IPS-11a (cell line): ENCODE data around the gene ZNF605.
A peak's percentile ranks its signal among the peaks of the same experiment; 100 is the strongest.
"Not testable (repeated sequence)": the region's sequence is repeated elsewhere in the genome, so short reads cannot be mapped to it uniquely, and the experiment has no call there.

Experiments
- H3K4me3 ChIP-seq: one replicate; pipeline ENCODE4 v1.5.1; 2013; ENCODE audit warnings: low read depth, low read length, control low read depth

ZNF605 gene

DNA sequence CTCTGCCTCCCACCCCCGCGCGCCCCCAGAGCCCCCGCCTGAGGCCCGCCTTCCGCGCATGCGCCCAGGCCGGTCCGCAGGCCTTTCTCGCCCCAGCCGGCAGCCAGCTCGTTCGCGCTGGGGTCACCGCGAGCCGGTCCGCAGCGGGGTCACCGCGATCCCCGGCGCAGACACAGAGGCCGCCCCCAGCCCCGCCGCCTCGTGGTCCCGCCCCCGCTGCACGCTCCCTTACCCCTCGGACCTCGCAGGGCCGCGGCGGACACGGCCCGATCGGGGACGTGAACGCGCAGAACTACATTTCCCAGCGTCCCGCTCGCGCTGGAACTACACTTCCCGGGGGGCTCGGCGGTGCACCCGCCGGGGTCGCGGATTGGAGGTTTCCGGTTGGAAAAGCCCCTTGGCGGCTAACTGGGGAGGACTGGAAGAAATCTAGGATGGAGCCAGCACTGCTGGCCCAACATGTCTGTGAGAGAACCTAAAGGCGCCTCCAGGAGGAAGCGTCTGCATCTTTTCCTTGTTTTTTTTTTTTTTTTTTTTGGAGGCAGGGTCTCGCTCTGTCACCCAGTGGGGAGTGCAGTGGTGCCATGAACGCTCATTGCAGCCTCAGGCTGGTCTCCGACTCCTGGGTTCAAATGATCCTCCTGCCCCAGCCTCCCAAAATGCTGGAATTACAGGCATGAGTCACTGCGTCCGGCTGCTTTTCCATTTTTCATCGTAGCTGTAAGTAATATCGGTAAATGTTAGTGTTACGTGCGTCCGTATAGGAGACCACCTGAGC is at the start of gene ZNF605:
TSS of gene ZNF605 (minus strand) at position 296 of the 778 bp plus-strand sequence. CDS start 10,671 bp downstream, outside the sequence.
- peak within 1 kb of the TSS; percentile 75 for H3K4me3 ChIP-seq

DNA sequence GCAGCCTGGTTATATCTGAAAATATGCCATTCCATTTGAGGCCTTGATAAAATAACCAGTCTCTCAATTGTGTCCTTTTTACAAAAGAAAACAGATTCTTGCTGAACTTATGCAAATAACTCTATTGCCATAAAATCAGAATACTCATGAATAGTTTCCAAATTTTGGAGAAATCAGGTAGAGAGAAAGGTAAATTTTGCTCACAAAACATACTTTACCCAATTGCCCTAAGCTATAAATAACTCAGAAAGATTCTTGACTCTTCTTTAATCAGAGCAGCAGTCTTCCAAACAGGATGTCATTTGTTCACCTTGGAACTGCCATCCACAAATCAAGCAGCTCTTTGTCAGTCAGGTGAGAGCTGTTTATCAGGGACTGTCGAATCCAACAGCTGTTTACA is 42.6 kb upstream of the ZNF605 start:
- no peak overlapping the region for H3K4me3 ChIP-seq

DNA sequence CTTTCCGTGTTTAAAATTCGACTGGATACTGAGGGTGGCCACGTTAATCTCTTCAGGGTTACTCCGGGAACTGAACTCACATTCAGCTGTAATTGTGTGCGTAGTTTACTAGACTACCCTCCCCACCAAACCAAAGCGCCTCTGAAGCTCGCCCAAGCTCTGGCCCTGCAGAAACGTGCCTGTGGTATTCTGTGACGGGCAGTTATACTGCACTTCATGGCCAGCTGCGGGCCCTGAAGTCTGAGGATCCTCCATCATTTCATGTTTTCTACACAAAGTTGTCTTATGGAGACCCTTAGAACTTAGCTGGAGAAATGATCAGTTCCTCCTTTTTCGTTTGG is 30.7 kb upstream of the ZNF605 start:
- H3K4me3 ChIP-seq: peak overlapping the region; percentile 99

DNA sequence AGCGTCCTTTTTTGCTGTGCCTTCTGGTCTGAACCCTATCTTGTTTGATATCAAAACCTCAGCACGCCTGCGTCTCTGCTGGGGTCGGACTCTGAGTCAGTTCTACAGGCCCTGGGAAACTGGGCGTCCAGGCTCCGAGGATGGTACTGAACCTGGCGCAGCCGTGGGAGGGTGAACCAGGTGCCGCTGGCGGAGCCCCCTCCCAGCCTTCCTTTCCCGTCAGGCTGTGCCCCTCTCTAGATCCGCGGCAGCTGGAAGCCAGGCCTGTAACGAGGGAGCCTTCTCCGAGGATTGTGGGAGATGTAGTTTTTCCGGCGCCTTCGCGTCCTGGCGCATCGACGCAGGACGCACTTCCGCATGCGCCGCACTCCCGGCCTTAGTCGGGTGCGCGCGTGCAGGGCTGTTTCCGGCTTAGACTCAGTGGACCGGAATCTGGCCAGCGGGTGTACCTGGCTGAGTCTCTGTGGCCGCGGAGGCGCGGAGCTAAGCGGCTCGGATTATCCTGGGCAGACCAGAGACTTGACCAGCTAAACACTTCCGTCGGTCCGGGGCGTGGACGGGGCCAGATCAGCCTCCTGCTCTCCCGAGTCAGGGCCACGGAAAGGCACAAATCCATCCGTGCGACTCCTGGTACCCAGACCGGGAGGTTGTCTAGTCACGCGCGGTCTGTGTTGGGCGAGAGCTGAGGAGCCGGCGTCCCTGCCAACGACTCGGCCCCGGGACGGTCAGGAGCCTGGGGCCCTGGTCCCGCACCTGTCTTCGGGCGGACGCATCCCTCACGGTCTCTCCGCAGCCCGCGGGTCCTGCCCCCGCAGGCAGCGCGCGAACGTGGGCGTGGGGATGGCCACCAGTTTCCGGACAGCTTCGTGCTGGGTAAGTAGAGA is 30.1 kb upstream of the ZNF605 start, which contains the start of gene ZNF26:
TSS of gene ZNF26 (plus strand) at position 367 of the 884 bp plus-strand sequence. CDS start at position 841, 474 bp downstream.
- peak within 1 kb of the TSS; percentile 99 for H3K4me3 ChIP-seq

DNA sequence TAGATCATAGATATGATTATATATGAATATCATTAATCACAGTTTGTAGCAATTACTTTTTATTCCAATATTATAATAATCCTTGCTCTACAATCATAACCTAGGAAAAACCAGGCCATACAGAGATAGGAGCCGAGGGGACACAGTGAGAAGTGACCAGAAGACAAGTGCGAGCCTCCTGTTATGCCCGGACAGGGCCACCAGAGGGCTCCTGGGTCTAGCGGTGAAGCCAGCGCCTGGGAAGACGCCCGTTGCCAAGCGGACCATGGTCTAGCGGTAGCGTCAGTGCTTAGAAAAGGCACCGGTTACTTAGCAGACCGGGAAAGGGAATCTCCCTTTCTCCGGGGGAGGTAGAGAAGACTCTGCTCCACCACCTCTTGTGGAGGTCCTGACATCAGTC is 20.8 kb upstream of the ZNF605 start:
- H3K4me3 ChIP-seq: not testable (repeated sequence)

DNA sequence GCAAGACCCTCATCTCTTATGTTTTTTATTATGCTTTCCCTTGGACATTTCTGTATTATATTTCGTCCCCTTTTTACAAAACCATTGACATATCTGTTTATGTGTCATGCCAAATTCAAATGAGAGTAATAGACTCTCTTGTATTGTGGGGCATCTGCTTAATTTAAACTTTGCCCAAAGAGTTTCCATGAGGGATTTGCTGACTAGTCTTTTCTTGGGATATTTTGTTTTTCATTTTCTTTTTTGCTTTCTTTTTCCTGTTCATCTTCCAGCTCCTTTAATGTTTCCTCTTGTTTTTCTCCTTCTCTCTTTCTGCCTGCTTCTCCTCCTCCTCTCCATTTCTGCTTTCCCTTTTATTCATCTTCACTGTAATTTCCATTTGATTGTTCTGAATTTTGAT is 16.3 kb upstream of the ZNF605 start:
- H3K4me3 ChIP-seq: no peak overlapping the region

DNA sequence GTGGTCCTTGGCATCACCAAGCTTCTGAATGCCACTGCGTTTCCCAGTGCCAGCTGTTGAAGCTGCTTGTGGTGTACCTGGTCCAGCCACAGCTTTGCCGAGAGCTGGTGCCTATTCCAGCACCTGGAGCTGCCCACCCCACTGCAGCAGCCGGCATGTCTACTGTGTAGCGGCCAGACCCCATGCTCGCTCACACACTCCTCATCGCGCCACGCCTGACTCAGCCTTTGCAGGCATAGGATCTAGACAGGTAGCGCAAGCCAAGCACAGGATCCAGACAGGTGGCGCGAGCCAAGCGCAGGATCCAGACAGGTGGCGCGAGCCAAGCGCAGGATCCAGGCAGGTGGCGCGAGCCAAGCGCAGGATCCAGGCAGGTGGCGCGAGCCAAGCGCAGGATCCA is 11.6 kb upstream of the ZNF605 start:
- H3K4me3 ChIP-seq: no peak overlapping the region

DNA sequence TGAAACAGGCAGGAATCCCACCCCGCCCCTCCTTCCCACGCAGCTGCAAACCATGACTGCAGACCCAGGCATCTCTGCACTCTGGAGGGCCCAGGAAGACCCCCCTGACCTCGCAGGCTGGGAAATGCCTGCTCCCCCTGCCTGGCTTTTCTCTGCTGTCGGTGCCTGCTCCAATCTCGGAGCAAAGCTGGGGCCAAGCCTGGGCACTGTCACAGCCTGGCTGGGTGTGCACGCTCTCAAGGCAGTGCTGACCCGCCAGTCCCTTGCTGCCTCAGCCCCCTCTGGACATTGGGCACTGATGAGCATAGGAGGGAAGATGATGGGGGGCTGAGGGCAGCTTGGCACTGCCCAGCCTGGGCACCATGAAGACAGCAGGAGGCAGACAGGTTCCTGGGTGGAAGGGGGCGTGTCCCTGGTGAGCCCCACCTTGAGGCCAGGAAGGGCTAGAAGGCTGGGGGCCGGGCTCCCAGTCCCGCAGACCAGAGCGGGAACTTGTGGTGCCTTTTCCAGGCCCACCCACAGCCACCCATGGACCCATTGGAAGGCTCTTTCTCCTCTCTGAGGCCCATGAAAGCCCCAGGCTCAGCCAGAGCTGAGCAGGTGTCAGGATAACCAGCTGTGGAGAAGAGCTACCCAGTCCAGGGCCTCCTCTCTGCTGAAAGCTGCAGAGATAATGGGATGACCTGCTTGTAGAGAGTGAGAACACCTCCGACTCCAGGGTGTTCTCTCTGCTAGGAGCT is 10.7 kb upstream of the ZNF605 start:
- H3K4me3 ChIP-seq: no peak overlapping the region

DNA sequence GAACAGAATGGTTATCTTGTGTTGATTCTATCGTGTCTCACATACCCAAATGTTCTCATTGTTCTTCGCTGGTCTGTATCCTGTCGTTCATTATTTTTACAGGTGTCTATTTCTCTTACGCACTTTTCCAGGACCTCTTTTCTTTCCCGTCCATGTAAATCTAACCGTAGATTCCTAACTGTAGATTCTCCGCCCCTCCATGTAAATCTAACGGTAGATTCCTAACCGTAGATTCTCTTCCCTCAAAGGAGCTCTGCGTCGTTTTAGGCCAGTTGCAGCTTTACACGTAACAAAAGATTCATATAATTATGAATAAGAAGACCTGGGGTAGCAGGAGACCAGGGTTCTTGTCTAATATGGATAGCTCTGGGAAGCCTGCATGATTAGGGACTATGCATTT is 9.7 kb upstream of the ZNF605 start:
- H3K4me3 ChIP-seq: no peak overlapping the region

DNA sequence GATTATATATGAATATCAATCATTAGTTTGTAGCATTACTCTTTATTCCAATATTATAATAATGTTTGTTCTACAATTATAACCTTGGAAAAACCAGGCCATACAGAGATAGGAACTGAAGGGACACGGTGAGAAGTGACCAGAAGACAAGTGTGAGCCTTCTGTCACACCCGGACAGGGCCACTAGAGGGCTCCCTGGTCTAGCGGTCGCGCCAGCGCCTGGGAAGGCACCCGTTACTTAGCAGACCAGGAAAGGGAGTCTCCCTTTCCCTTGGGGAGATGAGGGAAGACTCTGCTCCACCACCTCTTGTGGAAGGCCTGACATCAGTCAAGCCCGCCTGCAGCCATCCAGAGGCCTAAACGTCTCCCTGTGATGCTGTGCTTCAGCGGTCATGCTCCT is 7.8 kb upstream of the ZNF605 start:
- H3K4me3 ChIP-seq: not testable (repeated sequence)

DNA sequence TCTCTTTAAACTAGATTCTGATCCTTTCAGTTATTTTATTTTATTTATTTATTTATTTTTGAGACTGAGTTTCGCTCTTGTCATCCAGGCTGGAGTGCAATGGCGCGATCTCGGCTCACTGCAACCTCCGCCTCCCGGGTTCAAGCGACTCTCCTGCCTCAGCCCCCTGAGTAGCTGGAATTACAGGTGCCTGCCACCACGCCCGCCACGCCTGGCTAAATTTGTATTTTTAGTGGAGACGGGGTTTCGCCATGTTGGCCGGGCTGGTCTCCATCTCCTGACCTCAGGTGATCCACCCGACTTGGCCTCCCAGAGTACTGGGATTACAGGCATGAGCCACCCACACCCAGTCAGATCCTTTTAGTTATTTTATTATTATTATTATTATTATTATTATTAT is 5.7 kb upstream of the ZNF605 start:
- H3K4me3 ChIP-seq: not testable (repeated sequence)

DNA sequence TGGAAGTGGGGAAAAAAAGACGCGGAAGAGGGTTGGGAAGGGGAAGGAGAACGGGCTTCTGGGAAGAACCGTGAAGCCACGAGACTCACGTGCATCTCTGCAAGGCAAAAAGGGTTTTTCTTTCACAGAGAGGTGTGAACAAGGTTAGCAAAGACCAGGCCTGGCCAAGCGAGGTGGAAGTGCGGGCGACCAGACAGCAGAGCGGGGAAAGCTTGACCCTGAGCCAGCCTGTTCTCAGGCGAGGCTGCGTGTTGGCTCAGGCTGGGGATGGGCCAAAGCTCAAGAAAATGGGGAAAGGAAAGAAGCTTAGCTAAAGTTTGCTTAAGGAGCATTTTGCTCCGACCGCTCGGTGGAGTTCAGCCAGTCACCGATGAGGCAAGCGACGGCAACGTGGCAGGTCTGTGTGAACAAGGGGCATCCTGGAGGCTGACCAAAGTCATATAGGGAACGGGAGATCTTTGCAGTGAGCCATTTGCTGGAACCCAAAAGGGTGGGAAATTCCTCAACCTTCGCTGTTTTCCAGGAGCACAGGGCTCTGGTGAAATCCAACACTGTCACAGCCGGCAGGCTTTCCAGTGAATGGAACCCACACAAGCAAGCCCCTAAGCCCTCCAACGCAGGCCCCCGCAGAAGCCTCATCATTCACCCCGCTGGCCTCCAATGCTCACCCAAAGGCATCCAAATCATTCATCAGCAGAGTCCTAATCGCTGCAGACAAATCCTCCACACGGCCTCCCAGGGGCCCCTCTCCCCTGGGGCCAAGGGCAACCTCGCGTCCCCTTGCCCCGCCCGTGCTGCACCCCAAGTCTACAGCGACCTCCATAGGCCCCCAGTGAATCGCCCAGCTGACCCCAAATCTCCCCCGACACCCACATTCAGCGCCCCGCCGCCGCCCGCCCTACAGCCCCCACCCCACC is 754 bp downstream of the ZNF605 start:
- peak overlapping the region; percentile 68 for H3K4me3 ChIP-seq

DNA sequence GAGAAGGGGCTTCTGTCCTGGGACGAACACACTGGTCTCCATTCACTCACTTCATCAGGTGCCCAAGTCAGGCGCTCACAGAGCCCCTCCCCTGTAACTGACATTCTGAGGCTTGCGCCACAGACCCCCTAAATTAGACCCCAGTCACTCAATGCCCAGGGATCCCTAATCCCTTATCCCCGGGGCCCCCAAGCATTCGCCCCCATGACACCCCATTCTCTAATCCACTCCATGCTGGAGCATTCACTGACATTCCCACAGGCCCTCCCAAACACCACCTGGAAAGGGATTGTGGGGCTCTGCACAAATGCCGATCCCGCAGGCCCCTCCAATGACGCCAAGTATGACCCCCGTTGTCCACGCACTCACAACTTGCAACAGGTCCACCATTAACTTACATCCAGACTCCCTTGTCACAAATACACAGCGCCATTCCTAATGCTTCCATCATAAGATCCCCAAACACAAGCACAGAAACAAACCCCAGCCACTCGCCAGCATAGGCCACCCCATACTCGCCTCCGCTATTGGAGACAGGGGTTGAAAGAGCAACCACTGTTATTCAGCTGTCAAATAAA is 1.5 kb downstream of the ZNF605 start:
- no peak overlapping the region for H3K4me3 ChIP-seq

DNA sequence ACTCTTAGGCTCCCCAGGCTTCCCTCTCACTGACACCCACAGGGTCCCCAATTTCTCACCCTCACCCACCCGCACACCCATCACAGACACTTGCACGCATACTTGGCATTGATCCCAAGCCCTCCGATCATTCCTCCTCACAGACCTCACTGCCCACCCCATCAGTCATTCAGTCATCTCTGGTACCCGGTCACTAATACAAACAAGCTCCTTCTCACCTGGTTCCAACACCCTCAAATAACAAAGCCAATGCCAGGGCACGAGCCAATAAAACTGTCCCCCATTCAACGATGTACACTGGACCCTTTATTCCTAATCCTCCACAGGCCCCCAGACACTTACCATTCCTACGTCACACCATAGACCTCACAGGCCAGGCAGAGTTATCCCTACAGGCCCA is 2.3 kb downstream of the ZNF605 start:
- H3K4me3 ChIP-seq: no peak overlapping the region

DNA sequence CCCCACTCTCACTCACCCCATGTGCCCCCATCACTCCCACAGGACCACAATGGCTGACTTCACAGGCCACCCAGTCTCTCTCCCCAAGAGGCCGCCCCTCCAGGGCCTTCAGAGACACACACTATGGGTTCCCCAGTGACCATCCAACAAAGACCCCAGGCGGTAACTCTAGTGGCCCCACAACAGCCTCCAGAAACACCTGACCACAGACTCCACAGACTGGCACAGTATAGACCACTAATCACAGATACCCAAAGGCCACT is 3.0 kb downstream of the ZNF605 start:
- no peak overlapping the region for H3K4me3 ChIP-seq

DNA sequence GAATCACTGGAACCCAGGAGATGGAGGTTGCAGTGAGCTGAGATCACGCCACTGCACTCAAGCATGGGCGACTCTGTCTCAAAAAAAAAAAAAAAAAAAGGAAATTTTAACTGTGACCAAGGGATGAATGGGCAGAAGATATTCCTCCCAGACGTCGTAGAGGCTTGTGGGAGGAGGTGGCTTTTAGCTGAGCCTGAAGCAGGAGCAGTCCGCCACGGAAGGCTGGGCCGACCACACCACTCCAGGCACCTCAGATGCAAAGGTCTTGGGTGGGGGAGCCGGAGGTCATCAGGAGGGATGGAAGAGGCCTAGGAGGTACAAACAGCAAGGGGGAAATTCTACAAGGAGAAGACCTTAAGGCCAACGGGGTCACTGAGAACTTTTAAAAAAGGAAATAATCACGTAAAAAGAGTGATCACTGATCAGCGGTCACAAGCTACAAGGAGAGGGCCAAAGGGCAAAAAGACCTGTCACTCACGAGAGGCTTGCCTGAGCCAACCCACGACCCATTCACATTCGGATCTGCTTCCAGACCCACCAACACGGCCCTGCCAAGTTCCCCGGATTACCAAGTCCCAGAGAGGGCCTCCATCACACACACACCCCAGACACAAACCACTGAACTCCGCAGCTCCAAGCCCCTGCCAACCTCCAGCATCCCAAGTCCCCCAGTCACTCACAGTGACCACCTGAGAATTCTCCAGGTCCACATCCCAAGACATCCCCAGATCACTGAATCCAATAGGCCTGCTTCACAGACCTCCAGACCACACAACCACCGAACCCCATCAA is 3.5 kb downstream of the ZNF605 start:
- H3K4me3 ChIP-seq: no peak overlapping the region

DNA sequence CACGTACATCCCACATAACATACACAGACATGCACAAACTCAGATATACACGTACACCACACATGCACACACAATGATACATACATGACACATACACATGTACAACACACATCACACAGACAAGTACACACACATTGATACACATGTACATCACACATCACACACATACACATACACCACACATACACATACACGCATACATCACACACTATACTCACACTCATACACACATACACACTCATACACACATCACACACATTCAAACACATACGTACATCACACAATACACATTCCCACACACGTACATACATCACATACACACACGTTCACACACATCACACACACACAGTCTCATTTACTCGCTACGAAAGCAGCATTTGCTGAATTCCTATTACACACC is 4.5 kb downstream of the ZNF605 start:
- H3K4me3 ChIP-seq: no peak overlapping the region

DNA sequence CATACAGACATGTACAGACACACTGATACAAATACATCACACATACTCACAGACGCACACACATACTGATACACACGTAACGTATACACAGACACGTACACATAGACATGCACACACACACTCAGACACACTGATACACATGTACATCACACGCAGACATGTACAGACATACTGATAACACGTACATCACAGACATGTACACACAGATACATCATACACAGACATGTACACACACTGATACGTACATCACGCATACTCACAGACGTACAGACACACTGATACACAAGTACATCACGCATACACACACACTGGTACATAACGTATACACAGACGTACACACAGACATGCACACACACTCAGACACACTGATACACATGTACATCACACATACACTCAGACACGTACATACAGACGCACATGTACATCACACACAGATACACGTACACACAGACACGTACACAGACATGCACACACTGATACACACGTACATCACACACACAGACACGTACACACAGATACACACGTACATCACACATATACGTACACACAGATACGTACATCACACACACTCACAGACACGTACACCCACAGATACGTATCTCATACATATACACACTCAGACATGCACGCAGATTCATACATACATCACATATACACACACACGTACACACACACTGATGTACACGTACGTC is 5.1 kb downstream of the ZNF605 start:
- H3K4me3 ChIP-seq: no peak overlapping the region
